Endothelial cell (in vitro differentiated cells): Measurements from ENCODE around the gene TIGD1. TPM values are rescaled to one million over a fixed set of nuclear protein-coding genes. Genes with fewer than 3 reads are reported as not detected.

Source experiments
- DNase-seq: peaks from one replicate; pipeline ENCODE4 v3.0.0; 2021; ENCODE audit warnings: low spot score
- H3K27ac Mint-ChIP-seq: one replicate; pipeline ENCODE4 v1.8.0; 2021; ENCODE audit warnings: mixed read lengths, inconsistent platforms; ENCODE audit not compliant: unreplicated experiment
- H3K27me3 Mint-ChIP-seq: one replicate; pipeline ENCODE4 v1.8.0; 2021; ENCODE audit warnings: mild to moderate bottlenecking, moderate library complexity, mixed read lengths, inconsistent platforms; ENCODE audit not compliant: unreplicated experiment
- H3K36me3 Mint-ChIP-seq: one replicate; pipeline ENCODE4 v1.8.0; 2021; ENCODE audit warnings: mild to moderate bottlenecking, low read depth, mixed read lengths, inconsistent platforms; ENCODE audit not compliant: unreplicated experiment
- H3K4me1 Mint-ChIP-seq: one replicate; pipeline ENCODE4 v1.8.0; 2021; ENCODE audit warnings: mild to moderate bottlenecking, mixed read lengths, inconsistent platforms; ENCODE audit not compliant: unreplicated experiment
- H3K4me3 Mint-ChIP-seq: one replicate; pipeline ENCODE4 v1.8.0; 2021; ENCODE audit warnings: mild to moderate bottlenecking, mixed read lengths, inconsistent platforms; ENCODE audit not compliant: unreplicated experiment
- H3K9me3 Mint-ChIP-seq: one replicate; pipeline ENCODE4 v1.8.0; 2021; ENCODE audit warnings: mixed read lengths, inconsistent platforms; ENCODE audit not compliant: unreplicated experiment
- total RNA-seq: library from RNA; stranded (reverse); fragmentation: NEBNext Ultra II Directional; extraction: Animal tissue kit (Norgen Biotek cat#: 25700); gene quantifications from one replicate; pipeline ENCODE4 v1.2.1, GENCODE V29; 2021; ENCODE audit not compliant: unreplicated experiment
- TF ChIP-seq, protein P1 (sequence below): fragments of 200-600 bp; sonication (generic); IDR thresholded peaks from one replicate; pipeline ENCODE4 v1.5.0; 2021; ENCODE audit warnings: antibody characterized with exemption; ENCODE audit not compliant: unreplicated experiment

TIGD1 gene
- total RNA-seq, 1 donor from 2014 or later = 3.7 TPM

DNA sequence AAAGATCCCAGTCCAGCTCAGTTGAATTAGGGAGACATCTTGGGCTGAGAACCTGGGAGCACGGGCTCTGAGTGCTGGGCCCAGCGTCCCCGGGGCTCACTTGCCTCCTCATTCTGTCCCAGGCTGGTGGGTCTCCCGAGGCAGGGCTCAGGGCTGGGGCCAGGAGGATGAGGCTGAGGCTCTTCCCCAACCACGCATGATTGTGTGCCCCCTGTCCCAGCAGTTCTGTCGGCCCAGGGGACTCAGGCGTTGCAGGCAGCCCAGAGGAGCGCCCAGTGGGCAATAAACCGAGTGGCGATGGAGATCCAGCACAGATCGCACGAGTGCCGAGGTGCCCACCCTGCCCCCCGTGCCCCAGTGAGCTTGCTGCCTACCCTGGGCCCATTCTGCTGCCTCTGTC is 29.3 kb downstream of the TIGD1 start:
- Mint-ChIP-seq H3K9me3 (no peaks in the 10 kb centered on the region), H3K4me3 (no peak overlapping the region), H3K4me1 (peaks cover 2% of the 10 kb centered on the region), H3K27ac (no peak overlapping the region), H3K36me3 (no peaks in the 10 kb centered on the region), H3K27me3 (peaks cover 6% of the 10 kb centered on the region)
- no peak for DNase-seq
- TF ChIP-seq, protein P1, sequence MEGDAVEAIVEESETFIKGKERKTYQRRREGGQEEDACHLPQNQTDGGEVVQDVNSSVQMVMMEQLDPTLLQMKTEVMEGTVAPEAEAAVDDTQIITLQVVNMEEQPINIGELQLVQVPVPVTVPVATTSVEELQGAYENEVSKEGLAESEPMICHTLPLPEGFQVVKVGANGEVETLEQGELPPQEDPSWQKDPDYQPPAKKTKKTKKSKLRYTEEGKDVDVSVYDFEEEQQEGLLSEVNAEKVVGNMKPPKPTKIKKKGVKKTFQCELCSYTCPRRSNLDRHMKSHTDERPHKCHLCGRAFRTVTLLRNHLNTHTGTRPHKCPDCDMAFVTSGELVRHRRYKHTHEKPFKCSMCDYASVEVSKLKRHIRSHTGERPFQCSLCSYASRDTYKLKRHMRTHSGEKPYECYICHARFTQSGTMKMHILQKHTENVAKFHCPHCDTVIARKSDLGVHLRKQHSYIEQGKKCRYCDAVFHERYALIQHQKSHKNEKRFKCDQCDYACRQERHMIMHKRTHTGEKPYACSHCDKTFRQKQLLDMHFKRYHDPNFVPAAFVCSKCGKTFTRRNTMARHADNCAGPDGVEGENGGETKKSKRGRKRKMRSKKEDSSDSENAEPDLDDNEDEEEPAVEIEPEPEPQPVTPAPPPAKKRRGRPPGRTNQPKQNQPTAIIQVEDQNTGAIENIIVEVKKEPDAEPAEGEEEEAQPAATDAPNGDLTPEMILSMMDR = no peak

DNA sequence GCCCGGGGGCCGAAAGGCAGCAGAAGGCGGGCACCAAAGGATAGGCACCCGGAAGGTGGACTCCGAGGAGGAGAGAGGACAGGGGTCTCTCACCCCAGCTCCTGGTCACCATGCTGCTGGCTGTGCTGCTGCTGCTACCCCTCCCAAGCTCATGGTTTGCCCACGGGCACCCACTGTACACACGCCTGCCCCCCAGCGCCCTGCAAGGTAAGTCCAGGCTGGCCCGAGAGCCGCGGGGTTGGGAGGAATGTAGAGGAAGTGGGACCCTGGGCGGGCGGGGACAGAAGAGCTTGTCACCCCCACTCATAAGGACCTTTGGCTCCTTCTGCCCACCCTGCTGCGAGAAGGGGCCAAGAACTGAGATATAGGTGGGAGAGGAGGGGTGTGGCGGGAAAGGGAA is 29.9 kb downstream of the TIGD1 start:
- Mint-ChIP-seq H3K27ac (no peak overlapping the region), H3K4me3 (no peak overlapping the region), H3K9me3 (no peaks in the 10 kb centered on the region), H3K27me3 (peaks cover 6% of the 10 kb centered on the region), H3K4me1 (peaks cover 2% of the 10 kb centered on the region), H3K36me3 (no peaks in the 10 kb centered on the region)
- no peak for DNase-seq
- TF ChIP-seq, protein P1 = no peak

DNA sequence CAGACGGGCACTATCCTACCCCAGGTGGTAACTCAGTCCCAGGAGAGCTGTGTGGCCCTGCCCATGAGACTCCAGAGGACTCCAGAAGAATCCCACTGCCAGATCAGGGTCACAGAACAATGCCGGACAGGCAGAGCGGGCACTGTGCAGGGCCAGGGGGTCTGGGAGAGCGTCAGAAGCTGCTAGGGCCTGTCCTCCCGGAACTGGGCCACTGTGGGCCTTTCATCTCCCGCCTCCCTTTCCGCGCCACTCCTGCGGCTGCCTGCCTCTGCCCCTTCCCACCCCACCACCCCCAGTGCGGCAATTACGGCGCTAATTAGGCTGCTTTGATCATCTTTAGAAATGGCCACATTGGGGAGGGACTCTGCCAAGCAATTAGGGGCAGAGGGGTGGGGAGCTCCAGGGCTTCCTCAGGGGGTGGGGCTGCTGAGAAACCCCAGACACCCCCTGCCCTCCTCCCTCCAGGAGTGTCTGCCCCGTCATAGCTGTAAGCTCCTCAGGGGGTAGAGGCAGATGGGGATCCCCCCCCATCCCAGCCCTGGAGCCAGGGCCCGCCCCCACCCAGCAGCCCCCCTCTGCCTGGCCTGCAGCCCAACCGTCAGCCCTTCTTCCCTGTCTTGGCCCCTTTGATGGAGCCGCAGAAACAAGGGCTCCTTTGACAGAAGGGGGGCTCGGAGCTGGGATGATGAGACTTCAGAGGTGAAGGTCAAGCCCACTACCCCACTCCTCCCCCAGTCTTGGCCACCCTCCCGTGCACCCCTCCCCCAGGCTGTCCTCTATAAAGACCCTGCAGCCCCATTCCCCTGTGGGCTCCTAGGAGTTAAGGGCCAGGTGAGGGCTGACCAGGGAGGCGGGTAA is 30.5 kb downstream of the TIGD1 start, which contains the start of gene PRSS56:
TSS of gene PRSS56 (plus strand) at position 808 of the 858 bp plus-strand sequence. CDS start 211 bp downstream, outside the sequence.
- TF ChIP-seq, protein P1 = no peak

DNA sequence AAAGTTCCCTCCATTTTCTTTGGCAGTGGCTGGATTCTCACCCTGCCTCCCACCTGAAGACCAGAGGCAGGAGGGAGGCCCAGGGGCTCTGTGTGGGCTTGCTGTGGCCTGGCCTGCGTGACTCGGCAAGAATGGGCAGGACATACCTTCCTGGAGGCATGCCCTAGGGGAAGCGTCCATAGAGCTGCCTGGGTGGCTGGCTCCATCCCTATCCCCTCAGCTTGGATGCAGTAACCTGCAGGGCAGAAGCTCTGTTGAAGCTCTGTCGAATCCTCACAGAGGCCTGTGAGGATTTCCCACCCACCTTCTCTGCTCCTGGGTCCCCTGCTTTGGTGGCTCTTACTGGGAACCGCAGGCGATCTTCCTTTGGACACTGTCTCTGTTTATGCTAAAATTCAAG is 31.5 kb downstream of the TIGD1 start:
- TF ChIP-seq, protein P1 = no peak

More for the DNA sequence above, 30.5 kb downstream of the TIGD1 start, which contains the start of gene PRSS56:
- Mint-ChIP-seq H3K27me3 (peaks cover 9% of the 10 kb centered on the region), H3K4me3 (no peak within 1 kb of the TSS), H3K36me3 (no peaks in the 10 kb centered on the region), H3K27ac (no peak within 1 kb of the TSS), H3K4me1 (peaks cover 2% of the 10 kb centered on the region), H3K9me3 (no peaks in the 10 kb centered on the region)
- no peak for DNase-seq

DNA sequence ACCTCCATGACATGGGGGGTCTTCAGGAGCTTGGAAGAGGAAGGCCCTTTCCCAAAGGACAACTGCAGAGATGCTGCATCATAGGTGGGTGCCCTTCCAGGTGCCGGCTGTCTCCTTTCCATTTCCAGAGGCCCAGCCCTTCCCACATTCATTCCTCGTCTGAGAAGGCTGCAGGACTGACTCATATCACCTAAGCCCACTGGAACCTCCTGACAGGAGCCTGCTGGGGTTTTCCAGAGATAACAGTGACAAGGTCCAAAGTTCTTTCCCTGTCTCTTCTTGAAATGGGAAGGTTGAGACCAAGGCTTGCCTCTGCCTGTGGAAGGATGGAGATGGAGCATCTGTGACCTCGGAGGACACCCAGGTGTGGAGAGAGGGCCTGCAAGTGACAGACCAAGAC is 33.8 kb downstream of the TIGD1 start:
- Mint-ChIP-seq H3K4me1 (no peaks in the 10 kb centered on the region), H3K27me3 (peaks cover 7% of the 10 kb centered on the region), H3K36me3 (no peaks in the 10 kb centered on the region), H3K4me3 (no peak overlapping the region), H3K27ac (no peak overlapping the region), H3K9me3 (no peaks in the 10 kb centered on the region)
- no peak for DNase-seq
- TF ChIP-seq, protein P1 = no peak

More for the DNA sequence above, 31.5 kb downstream of the TIGD1 start:
- no peak for DNase-seq
- no peaks in the 10 kb centered on the region for H3K4me1 Mint-ChIP-seq
- no peaks in the 10 kb centered on the region for H3K9me3 Mint-ChIP-seq
- H3K27me3 Mint-ChIP-seq = peaks cover 9% of the 10 kb centered on the region
- H3K36me3 Mint-ChIP-seq = no peaks in the 10 kb centered on the region
- H3K4me3 Mint-ChIP-seq = no peak overlapping the region
- no peak overlapping the region for H3K27ac Mint-ChIP-seq
